Measurements from ENCODE around the gene PDGFB. TPM values are rescaled to one million over a fixed set of nuclear protein-coding genes. Genes with fewer than 3 reads are reported as not detected.

Gene PDGFB
- total and polyA plus RNA-seq, 5 donors: 9.3 to 82.1 (median 15.4) TPM

DNA sequence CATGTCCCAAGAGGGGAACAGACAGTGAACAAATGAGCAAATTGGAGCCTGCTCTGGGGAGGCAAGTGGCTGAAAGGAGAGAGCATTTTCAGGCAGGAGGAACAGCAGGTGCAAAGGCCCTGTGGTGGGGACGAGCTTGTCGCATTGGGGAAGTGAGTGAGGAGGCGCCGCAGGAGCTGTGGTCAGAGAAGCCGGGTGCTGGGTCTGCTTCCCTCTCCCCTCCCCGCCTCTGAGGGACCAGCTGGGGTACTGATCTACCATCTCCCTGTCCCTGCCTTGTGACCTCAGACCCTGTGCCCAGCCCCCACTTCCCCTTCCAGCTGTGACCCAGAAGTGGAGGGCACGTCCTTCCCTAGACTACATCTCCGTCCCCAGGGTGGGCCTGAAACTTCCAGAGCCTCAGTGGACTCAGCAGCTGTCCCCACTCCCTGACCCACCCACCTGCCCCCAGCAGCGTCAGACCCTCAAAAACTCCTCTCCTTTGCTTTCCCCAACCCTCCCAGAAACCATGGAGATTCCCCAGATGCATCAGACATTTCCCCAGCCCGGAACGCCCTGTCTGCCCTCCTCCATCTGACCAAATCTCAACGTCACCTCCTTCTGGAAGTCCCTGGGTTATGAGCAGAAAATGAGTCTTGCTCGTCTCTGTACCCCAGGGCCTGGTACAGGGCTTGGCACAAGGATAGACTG, 19.7 kb upstream of the PDGFB start:
- peak in 2 of 3 donors; percentile 79 to 84 for DNase-seq
- intact Hi-C loops (cut with DNase I): no loop called here

DNA sequence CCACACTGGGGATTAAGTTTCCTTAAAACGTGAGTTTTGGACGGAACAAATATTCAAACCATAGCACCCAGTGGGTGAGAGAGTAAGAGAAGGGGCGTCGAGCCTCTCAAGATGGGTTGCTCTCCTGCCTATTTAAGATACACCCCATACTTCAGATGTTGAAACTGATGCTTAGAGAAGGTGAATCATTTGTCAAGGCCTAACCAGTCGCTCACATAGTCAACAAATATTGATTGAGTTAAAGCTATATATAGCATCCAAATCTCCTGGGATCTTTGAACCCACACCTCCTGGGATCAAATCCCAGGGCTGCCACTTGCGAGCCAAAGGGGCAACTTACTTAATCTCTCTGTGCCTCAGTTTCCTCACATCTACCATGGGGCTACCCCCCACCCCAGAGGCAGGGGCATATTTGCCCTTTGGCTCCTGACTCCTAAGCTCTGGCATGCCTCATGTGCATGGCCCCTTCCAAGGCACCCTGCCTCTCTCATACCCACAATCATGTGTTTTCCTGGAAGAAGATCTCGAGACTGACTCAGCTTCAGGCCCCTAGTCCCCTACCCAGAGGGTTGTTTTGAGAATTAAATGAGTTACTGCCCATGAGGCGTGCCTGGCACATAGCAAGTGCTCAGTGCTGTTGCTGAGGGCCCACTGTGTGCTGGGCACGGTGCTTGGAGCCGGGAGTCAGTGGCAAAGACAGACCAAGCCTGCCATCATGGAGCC, 19.0 kb upstream of the PDGFB start:
- H3K4me3 ChIP-seq (ENCODE audit: low read length): no peak overlapping the region
- DNase-seq: no peak
- no peak for ATAC-seq
- H3K4me1 ChIP-seq (ENCODE audit: control insufficient read depth, insufficient read depth, low read length): no peaks in the 10 kb centered on the region
- H3K27me3 ChIP-seq (ENCODE audit: control insufficient read depth, insufficient read depth): no peaks in the 10 kb centered on the region
- no peak overlapping the region for H3K27ac ChIP-seq (ENCODE audit: low read length)
- intact Hi-C loops (cut with DNase I): no loop called here
- H3K9me3 ChIP-seq (ENCODE audit: control insufficient read depth, low read length): no peaks in the 10 kb centered on the region
- 94% methylated on average over 10 of the region's 10 CpGs for WGBS

More for the DNA sequence above, 19.7 kb upstream of the PDGFB start:
- 79% methylated on average over 13 of the region's 13 CpGs for WGBS
- H3K27ac ChIP-seq (ENCODE audit: low read length): no peak overlapping the region
- no peak overlapping the region for H3K4me3 ChIP-seq (ENCODE audit: low read length)
- H3K4me1 ChIP-seq (ENCODE audit: control insufficient read depth, insufficient read depth, low read length): no peaks in the 10 kb centered on the region
- ATAC-seq: peak; percentile 27 to 39
- no peaks in the 10 kb centered on the region for H3K27me3 ChIP-seq (ENCODE audit: control insufficient read depth, insufficient read depth)
- no peaks in the 10 kb centered on the region for H3K9me3 ChIP-seq (ENCODE audit: control insufficient read depth, low read length)

DNA sequence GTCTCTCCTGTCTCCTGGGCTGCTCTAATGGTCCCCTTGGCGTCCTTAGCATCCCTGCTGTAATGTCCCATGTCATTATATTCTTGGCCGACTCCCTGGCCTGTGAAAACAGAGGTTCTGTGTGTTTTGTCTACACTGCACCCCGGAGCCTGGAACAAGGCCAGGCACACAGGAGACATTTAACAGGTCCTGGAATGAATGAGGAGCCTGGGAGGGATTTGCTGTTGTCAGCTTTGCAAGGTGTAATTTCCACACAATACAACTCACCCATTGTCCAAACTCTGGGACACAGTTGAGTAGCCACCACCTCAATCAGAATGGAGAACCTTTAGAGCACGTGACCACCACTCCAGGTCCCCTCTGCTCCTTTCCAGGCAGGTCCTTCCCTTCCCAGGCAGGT, 14.9 kb upstream of the PDGFB start:
- ATAC-seq: no peak
- WGBS: 75% methylated on average over 4 of the region's 4 CpGs

DNA sequence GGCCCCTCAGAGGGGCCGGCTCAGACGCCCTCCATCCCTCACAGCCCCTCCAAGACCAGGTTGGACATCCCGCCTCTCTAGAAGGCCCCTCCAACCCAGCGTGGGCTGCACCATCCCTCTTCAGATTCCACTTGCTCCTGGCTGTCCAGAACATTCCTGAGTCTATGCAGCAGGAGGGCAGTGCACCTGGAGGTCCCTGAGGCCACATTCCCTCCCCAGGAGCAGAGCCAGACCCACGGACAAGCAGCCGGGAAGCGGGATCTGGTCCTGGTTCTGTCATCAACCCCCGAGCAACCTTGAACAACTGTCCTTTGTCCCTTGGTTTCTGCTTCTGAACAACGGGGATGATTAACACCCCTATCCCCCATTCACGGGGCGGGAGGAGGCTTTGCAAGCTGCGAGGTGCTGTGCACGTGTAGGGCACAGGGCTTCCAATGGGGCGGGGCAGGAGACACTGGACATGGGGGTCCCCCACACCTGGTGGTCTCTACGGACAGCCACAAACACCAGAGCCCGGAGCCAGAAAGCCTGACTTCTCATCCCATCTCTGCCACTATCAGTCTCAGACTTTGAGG, 13.2 kb upstream of the PDGFB start:
- no peaks in the 10 kb centered on the region for H3K27me3 ChIP-seq (ENCODE audit: control insufficient read depth, insufficient read depth)
- no peak overlapping the region for H3K4me3 ChIP-seq (ENCODE audit: low read length)
- 73% methylated on average over 16 of the region's 16 CpGs for WGBS
- DNase-seq: no peak
- no peak for ATAC-seq
- H3K4me1 ChIP-seq (ENCODE audit: control insufficient read depth, insufficient read depth, low read length): peaks cover 18% of the 10 kb centered on the region
- H3K27ac ChIP-seq (ENCODE audit: low read length): no peak overlapping the region
- intact Hi-C loops (cut with DNase I): no loop called here
- no peaks in the 10 kb centered on the region for H3K9me3 ChIP-seq (ENCODE audit: control insufficient read depth, low read length)

More for the DNA sequence above, 14.9 kb upstream of the PDGFB start:
- no peaks in the 10 kb centered on the region for H3K9me3 ChIP-seq (ENCODE audit: control insufficient read depth, low read length)
- intact Hi-C loops (cut with DNase I): no loop called here
- H3K4me1 ChIP-seq (ENCODE audit: control insufficient read depth, insufficient read depth, low read length): peaks cover 5% of the 10 kb centered on the region
- H3K27me3 ChIP-seq (ENCODE audit: control insufficient read depth, insufficient read depth): no peaks in the 10 kb centered on the region
- H3K27ac ChIP-seq (ENCODE audit: low read length): no peak overlapping the region
- no peak for DNase-seq
- H3K4me3 ChIP-seq (ENCODE audit: low read length): no peak overlapping the region

DNA sequence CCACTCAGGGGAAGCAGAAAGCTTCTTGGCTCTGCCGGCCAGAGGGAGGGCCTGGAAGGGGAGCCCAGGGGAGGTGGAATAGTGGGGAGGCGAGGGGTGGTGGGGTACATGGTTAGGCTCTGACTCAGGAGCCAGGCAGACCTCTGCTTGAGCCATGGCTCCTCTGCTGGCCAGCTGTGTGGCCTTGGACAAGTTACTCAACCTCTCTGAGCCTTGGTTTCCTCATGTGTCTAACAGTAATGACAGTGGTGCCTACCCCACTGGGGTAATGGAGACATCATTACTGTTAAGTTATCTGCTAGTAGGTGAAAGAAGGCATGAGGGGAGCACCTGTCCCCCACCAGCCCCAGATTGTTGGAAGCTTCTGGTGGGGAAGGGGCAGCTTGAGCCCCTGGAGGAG, 12.2 kb upstream of the PDGFB start:
- WGBS: 87% methylated on average over 2 of the region's 2 CpGs
- DNase-seq: no peak
- no peaks in the 10 kb centered on the region for H3K9me3 ChIP-seq (ENCODE audit: control insufficient read depth, low read length)
- H3K4me1 ChIP-seq (ENCODE audit: control insufficient read depth, insufficient read depth, low read length): peaks cover 18% of the 10 kb centered on the region
- ATAC-seq: no peak
- no peak overlapping the region for H3K27ac ChIP-seq (ENCODE audit: low read length)
- H3K27me3 ChIP-seq (ENCODE audit: control insufficient read depth, insufficient read depth): no peaks in the 10 kb centered on the region
- H3K4me3 ChIP-seq (ENCODE audit: low read length): no peak overlapping the region
- intact Hi-C loops (cut with DNase I): no loop called here

DNA sequence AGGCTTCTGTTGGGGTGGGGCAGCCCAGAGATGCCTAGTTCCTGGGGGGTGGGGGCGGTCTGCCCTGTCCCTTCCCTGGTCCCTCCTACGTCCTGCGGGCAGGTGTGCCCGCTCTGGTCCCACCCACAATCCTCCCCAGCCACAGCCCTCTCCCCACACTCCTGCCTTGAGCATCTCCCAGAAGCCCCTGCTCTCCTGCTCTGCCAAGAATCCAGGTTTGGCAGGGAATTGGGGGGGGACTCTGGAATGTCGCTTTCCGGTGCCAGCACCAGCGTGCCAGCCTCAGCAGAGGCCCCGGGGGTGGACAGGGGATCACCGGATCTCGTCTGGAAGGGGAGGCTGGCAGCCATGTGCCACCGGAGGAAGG, 11.4 kb upstream of the PDGFB start:
- Histone ChIP-seq H3K27ac (ENCODE audit: low read length) (no peak overlapping the region), H3K9me3 (ENCODE audit: control insufficient read depth, low read length) (no peaks in the 10 kb centered on the region), H3K4me1 (ENCODE audit: control insufficient read depth, insufficient read depth, low read length) (peaks cover 18% of the 10 kb centered on the region), H3K27me3 (ENCODE audit: control insufficient read depth, insufficient read depth) (no peaks in the 10 kb centered on the region), H3K4me3 (ENCODE audit: low read length) (no peak overlapping the region)
- ATAC-seq (no peak), DNase-seq (no peak)
- WGBS: 76% methylated on average over 11 of the region's 11 CpGs
- intact Hi-C loops (cut with DNase I): no loop called here

DNA sequence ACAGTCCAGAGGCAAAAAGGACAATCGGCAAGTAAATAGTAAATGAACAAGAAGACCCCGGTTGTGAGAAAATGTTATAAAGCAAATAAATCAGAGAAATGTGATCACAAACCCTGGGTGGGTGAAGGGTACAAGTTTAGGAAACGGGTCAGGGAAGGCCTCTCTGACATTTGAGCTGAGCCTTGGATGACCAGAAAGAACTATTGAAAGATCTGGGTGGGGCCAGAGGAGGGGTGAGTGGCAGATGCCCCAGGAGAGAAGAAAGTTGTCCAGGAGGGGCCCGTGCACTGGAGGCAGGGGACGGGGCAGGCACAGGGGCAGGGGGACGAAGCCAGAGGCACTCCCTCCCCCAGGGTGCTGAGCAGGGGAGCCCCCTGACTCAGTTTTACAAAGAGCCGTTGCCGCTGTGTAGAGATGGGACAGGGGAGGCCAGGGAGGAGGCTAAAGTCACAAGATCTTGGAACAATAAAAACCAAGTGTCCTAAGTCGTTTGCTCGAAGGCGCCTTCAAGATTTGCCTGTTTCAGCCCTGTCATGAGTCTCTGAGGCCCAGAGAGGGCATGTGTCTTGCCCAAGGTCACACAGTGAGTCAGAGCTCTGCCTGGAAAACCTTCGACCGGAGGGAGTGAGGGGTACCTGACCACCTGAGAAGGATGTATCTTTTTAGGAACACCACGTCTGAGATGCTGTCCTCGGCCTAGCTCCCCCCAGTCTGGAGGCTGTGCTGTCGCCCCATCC, 10.8 kb upstream of the PDGFB start:
- ATAC-seq (no peak), DNase-seq (no peak)
- Histone ChIP-seq H3K27me3 (ENCODE audit: control insufficient read depth, insufficient read depth) (no peaks in the 10 kb centered on the region), H3K4me3 (ENCODE audit: low read length) (no peak overlapping the region), H3K4me1 (ENCODE audit: control insufficient read depth, insufficient read depth, low read length) (peaks cover 18% of the 10 kb centered on the region), H3K27ac (ENCODE audit: low read length) (peak overlapping the region; percentile 80), H3K9me3 (ENCODE audit: control insufficient read depth, low read length) (no peaks in the 10 kb centered on the region)
- 80% methylated on average over 16 of the region's 16 CpGs for WGBS
- intact Hi-C loops (cut with DNase I): no loop called here

DNA sequence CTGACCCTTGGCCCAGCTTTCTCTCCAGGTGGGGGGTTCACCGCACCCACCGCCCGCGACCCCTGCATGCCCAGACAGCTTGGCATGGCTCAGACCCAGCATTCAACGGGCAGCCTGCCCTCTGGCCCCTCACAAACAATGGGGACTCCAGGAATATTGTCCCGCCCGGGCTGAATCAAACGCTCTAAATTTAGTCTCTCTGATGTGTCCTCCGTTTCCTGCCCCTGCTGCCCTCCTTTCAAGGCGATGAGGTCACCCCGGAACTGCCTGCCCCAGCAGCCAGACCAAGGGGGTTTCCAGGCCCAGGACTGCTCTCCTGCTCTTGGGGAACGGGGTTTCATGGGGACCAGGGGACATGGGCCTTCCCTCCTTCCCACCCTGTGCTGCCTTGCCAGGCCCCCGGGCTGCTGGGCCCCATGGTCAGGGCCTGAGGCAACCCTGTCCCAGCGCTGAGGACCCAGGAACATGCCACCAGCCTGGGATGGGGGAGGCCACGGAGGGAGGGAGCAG, 10.1 kb upstream of the PDGFB start:
- Histone ChIP-seq H3K4me1 (ENCODE audit: control insufficient read depth, insufficient read depth, low read length) (peaks cover 18% of the 10 kb centered on the region), H3K9me3 (ENCODE audit: control insufficient read depth, low read length) (no peaks in the 10 kb centered on the region), H3K27me3 (ENCODE audit: control insufficient read depth, insufficient read depth) (no peaks in the 10 kb centered on the region), H3K4me3 (ENCODE audit: low read length) (no peak overlapping the region), H3K27ac (ENCODE audit: low read length) (peak overlapping the region; percentile 80)
- peak in 1 of 3 donors; percentile 59 for DNase-seq
- WGBS: 30% methylated on average over 15 of the region's 15 CpGs
- intact Hi-C loops (cut with DNase I): no loop called here
- peak; percentile 21 to 63 for ATAC-seq

DNA sequence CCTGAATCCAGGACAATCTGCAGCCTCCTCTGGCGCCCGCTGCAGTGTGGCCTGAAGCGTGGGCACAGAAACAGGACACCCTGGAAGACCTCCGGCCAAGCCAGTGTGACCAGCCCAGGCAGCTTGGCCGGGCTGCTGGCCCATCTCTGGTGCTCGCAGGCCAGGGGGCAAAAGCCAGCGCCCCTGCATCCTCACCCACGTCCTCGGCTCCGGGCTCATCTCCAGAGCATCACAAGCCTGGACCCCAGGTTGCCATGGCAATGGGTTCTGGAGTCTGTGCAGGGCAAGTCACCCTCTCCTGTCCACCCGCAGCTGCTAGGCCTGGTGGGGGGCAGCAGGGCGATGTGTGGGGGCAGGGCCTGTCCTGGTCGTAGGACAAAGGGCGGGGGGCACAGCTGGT, 9.3 kb upstream of the PDGFB start:
- Histone ChIP-seq H3K27me3 (ENCODE audit: control insufficient read depth, insufficient read depth) (no peaks in the 10 kb centered on the region), H3K27ac (ENCODE audit: low read length) (peak overlapping the region; percentile 71), H3K4me1 (ENCODE audit: control insufficient read depth, insufficient read depth, low read length) (peaks cover 18% of the 10 kb centered on the region), H3K4me3 (ENCODE audit: low read length) (no peak overlapping the region), H3K9me3 (ENCODE audit: control insufficient read depth, low read length) (no peaks in the 10 kb centered on the region)
- intact Hi-C loops (cut with DNase I): no loop called here
- DNase-seq (no peak), ATAC-seq (peak; percentile 1 to 3)
- WGBS: 73% methylated on average over 14 of the region's 14 CpGs

DNA sequence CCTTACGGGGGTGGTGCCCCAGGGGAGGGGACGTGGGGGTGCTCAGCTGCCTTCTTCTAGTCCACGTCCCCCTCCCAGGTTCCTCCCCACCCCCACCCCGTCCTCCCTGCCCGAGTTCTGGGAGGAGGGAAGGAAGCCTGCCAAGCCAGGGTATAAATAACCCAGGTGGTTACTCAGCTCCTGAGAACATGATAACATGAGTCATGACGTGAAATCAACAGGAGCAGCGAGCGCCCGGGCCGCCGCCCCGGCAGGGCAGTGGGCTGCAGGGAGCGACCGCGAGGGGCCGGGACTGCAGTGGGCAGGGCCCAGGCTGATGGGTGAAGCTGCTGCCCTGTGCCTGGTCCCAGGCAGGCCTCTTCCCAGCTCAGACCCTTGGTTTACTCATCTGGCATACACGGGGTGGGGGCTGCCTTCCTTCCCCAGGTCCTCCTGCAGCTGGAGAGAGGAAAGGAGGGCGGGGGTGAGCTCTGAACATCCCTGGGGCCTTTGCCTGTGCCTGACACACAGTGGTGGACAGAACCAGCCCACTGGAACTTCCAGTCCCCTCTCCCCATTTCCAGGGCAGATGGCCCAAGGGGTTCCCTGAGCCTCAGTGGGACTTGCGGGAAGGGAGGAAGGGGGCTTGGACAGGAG, 8.8 kb upstream of the PDGFB start:
- ATAC-seq (peak; percentile 72 to 80), DNase-seq (peak; percentile 71 to 83 (median 80))
- Histone ChIP-seq H3K4me3 (ENCODE audit: low read length) (no peak overlapping the region), H3K27me3 (ENCODE audit: control insufficient read depth, insufficient read depth) (no peaks in the 10 kb centered on the region), H3K4me1 (ENCODE audit: control insufficient read depth, insufficient read depth, low read length) (peaks cover 18% of the 10 kb centered on the region), H3K27ac (ENCODE audit: low read length) (peak overlapping the region; percentile 71), H3K9me3 (ENCODE audit: control insufficient read depth, low read length) (no peaks in the 10 kb centered on the region)
- intact Hi-C loops (cut with DNase I): no loop called here
- WGBS: 23% methylated on average over 19 of the region's 19 CpGs

Data from right cardiac atrium (tissue), 5 donors.